NCI-H345 (cell line): Measurements from ENCODE around the gene SLC12A7.
"Not testable (repeated sequence)": the region's sequence is repeated elsewhere in the genome, so short reads cannot be mapped to it uniquely, and the experiment has no call there.

ENCODE experiments used
- DNase-seq: peaks from one replicate; lab custom pipeline; 2025; lab: John Stamatoyannopoulos, UW

The SLC12A7 gene

DNA sequence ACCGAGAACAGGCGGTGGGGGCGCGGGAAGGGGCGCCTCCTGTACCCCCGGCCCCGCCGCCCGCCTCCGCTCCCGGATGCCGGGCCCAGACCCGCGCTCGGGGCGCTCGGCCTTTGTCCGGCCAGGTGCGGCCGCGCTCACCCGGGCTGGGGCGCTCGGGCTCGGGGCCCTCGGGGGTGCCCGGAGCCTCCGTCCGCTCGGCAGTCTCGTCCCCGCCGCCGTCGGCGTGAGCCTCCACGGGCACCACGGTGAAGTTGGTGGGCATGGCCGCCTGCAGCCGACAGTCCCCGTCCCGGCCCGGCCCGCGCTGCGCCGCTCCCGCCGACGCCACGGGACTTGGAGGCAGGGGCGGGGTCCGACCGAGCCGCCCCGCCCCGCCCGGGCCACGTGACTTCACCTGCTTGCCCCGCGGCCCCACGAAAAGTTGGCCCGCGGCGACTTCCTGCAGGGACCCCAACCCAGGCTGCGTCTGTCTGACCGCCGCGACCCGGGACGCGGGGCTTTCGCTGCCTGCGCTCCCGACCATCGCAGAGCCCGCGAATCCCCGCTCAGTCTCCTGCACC, at the start of gene SLC12A7:
SLC12A7 (minus strand) TSS at position 337 of the 563 bp plus-strand sequence; CDS start at position 265, 72 bp downstream.
- DNase-seq = peak; percentile 64

DNA sequence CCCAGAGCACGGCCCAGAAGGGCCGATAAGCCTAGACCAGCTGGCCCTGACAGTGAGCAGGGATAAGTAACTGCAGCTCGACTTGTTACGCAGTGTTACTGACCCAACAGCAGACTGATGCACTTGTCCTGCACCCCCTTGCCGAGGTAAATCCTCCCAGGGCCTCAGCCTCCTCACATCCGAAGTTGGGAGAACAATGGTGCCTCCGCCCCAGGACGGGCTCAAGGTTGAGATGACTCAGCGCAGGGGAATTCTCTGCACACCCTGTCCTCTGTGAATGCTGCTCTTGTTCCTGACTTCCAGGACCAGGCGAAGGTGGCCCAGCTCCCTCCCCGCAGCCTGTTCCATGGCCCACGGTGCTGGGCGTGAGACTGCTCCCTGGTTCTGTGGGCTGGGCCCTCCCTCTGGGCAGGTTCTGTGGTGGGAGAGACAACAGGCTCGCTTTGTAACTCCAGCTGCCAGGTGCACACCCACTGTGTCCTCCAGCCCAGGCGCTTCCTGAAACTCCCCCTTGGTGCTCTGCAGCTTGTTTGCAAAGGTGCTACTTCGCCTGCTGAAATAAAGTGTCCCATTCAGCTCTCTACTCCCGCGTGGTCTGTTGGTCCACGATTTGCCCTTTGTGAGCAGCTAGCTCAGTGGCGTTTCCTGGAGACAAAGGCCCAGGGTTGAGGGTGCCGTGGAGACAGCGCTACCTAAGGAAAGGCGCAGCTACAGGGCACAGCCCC, 49.4 kb upstream of the SLC12A7 start:
- DNase-seq = peak; percentile 67

DNA sequence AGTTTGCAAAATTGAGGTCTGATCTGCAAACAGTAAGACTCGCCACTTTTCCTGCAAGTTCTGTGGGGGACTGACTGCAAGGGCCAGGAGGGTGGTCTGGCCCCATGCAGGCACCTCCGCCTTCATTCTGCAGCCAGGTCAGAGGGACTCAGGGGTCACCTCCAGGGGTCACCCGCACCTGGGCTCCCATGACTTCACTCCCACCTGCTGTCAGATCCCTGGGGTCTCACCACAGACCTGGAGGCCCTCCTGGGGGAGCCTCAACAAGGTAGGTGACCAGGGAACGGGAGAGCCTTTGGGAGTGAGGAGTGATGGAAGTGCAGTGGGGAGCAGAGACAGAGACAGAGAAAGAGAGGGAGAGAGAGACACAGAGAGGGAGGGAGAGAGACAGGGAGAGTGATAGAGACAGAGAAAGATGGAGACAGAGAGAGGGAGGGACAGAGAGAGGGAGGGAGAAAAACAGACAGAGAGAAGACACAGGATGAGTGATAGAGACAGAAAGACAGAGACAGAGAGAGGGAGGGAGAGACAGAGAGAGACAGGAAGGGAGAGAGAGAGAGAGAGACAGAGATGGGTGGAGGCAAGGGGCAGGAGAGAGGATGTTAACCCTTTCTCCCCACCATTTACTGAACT, 48.0 kb upstream of the SLC12A7 start:
- DNase-seq = no peak

DNA sequence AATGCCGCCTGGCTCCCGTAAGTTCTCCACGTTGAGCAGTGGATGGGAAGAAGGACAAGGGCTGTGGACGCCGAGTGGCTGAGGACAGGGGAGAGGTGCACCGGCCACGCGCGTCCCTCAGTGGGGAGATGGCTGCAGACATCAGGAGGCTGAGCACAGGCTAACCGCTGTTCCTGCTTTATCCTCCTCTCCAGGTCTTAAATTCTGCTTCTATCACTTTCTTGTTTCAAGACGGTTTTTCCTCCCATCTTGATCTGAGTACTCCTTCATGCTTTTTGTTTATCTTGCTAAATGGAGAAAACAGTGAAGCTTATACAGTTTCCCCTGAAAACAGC, 47.4 kb upstream of the SLC12A7 start:
- no peak for DNase-seq

DNA sequence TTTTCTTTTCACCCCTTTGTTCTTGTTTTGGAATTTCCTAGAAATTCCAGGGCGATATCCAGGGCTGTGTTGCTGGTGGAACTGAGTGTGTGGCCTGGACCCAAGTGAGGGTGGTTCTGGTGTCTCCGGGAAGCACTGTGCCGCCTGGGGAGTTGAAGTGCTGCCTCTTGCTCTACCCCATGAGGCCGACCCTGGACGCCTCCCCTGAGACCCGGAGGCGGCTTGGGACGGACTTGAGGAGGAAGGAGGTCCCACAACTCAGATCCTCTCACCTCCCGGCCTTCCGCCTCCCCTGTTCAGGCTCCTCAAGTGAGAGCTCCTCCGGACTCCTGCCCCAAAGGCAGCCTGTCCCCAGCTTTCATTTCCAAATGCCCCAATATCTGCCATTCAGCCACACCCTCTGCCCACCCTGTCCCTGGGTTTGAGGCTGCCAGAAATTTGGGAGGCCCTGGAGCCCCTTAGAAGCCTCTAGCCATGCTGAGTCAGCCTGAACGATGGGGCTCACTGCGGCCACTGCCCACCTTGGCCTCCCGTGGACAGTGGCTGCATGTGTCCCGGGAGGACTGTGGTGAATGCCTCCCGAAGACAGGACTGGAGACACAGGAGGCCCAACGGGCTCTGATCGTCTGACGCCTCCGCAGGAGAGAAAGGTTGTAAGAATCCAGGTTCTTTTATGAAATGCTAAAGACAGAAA, 46.9 kb upstream of the SLC12A7 start:
- no peak for DNase-seq

DNA sequence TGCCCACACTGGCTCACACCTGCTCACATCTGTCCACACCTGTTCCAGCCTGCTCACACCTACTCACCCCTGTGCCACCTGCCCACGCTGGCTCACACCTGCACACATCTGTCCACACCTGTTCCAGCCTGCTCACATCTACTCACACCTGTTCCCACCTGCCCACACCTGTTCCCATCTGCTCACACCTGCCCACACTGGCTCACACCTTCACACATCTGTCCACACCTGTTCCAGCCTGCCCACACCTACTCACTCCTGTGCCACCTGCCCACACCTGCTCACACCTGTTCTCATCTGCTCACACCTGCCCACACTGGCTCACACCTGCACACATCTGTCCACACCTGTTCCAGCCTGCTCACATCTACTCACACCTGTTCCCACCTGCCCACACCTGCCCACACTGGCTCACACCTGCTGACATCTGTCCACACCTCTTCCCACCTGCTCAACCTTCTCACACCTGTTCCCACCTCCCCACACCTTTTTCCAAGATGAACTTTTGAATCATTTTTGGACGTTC, 45.7 kb upstream of the SLC12A7 start:
- not testable (repeated sequence) for DNase-seq

DNA sequence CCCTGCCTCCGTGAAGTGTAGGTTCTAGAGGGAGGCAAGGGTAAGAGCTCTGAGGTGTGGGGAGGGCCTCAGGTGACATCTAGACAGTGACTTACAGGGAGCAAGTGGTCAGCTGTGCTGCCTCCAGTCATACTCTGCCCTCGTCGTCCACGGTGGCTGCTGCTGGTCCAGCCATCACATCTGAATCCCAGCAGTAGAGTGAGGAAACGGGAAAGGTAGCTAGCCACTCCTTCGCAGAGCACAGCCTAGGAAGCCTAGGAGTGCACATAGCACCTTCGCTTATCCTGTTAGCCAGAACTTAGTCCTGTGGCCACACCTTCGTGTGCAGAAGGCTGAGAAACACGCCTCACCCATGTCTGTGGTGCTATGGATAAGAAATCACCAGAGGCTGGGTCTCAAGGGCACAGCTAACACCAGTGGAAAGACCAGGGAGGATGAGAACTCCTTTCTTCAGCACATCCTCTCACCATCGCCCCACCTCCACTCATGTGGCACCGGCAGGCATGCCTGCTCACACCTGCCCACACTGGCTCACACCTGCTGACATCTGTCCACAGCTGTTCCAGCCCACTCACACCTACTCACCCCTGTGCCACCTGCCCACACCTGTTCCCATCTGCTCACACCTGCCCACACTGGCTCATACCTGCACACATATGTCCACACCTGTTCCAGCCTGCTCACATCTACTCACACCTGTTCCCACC, 45.0 kb upstream of the SLC12A7 start:
- no peak for DNase-seq

DNA sequence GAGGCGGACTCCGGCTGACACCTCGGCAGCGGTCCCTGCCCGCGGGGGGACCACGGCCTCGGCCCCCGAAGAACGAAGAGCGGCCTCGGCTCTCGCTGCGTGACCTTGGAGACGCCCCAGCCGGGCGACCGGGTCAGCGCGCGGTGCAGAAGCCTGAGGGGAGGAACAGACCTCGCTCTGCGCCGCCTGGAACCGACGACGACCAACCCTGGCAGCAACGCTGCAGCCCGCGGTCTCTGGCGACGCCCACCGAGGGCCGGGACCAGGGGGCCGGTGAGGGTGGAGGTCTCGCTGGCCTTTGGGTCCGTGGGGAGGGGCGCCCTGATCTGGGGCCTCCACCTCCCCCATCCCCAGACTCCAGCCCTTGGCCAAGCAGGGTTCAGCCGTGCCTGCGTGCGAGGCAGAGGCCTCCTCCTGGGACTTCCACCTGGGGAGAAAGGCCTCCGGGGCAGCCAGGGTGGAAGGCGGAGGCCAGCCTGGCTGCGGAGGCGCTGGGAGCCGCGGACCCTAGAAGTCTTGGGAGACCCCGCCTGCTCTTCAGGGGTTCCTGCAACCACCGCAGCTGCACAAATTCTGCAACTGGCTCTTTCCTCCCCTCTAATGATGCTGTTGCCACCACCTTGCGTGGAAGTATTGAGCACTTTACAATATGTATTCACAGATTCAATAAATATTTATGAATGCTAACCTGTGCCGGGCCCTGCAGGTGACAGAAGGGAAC, 44.3 kb upstream of the SLC12A7 start:
- no peak for DNase-seq

DNA sequence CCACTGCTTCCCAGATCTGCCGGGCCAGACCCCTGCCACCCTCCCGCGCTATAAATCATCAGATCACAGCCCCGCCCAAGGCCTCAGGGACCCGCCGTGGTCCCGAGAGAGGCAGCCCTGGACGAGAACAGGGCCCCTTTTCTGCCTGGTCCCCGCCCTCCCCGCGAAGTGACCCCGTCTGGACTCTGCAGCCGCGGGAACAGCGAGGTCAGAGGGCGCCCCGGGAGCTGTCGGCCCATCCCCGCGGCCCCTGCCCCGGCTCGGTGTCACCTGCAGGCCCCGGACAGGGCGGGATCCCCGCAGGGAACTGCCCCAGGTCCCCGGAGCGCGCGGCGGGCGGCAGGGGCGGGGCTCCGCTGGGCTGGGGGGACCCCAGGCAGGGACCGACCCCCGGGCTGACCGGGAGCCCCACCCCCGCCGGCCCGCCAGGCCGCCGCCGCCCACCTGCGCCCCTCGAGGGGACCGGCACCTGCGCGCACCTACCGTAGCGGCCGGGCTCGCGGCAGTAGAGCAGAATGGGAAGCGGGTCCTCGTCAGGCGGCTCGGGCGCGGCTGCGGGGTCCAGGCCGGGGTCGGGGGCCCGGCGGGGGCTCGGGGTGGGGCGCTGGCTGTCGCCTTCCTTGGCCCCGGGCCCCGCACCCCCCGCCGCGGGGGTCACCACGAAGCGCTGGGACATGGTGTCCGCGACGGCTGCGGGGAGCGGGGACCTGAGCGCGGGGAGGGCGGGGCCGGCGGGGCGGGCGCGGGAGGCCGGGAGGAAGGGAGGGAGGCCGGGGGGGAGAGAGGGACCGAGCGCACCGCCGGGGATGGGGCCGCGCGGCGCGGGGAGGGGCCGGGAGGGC, 43.5 kb upstream of the SLC12A7 start:
- DNase-seq = peak; percentile 18

DNA sequence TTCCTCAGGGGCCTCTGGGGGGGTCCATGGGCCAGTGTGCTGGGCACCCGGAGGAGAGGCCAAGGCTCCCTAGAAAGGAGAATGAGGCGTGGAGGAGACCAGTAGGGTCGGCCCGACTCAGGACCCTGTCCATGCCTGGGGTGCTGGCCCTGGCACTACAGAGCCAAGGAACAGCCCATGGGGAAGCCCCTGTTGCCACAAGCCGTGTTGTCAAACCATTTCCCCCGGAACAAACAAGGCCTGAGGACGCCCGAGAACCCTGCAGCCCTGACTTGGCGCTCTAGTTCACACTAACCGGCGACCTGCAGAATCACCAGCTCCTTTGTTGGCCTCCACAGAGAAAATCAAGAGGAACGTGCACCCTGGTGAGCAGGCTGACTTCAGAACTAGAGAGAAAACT, 41.6 kb upstream of the SLC12A7 start:
- DNase-seq = no peak

DNA sequence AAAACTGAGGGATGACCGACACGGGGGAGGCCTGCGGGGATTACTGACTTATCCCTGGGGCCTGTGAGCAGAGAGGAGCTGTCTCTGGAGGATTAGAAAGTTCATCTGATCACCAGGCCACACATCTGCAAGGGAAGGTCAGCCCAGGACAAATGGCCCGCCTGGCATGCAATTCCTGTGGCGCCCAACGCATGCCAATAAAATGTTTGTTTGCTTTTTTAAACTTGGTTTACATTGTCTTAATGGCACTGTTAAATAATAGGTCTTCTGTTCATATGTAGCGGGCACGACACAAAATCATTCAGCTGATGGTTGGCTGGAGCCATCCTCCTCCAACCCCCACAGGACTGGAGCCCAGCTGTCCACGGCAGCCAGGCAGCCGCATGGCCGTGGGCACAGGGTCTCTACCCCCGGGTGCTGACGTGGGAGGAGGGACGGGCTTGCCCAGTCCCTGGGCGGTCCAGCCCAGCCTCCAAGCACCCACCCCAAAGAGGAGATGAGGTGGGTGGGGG, 41.0 kb upstream of the SLC12A7 start:
- no peak for DNase-seq

DNA sequence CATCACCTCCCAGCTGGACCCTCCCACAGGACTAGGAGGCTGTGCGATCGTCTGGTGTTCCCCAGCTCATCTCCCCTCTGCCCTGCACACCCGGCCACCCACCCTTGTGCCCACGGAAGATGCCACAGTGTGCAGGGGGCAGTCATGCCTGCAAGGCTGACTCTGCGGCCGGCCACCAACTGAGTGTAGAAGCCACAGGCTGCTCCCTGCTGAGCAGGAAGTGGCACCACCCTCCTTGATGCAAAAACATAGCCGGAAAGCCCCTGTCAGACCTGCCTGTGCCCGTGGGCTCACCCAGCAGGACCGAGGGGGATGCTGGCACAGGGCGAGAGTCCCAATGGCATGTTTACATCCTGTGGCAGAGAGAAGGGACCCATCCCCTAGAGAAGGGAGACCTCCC, 40.3 kb upstream of the SLC12A7 start:
- DNase-seq = no peak

DNA sequence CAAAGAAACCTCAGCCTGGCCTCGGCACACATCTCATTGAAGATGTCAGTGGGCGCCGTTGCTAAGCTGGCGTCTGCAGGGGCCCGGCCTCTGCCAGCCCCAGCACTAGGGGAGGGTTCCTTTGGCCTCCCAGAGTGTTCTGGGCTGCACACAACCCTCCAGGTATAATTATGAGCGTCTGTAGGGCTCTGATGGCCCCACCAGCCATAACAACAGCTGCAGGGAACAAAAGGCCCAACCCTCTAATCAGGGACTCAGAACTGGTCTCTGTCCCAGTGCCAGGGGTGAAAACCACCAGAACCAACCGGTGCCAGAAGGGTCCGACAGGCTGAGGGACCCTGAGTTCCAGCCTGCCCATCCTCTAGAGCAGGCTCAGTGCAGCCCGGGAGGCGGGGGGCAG, 39.5 kb upstream of the SLC12A7 start:
- DNase-seq = no peak

DNA sequence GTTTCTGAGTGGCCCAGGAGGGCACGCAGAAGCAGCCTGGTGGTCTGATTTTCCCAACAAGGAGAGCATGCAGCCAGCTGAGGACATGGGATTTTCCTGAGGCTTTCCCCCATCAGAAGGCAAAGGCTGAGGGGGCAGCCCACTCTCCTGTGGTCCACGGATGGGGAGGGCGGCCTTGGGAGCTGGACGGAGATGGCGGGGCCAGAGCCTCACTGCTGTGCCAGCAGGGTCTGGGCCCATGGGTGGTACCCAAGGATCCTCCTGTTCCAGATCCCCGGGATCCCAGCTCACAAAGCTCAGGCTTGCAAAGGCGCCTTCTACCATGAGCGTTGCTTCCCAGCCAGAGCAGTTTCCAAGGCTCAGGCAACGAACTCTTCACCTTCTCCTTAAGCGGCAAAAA, 39.0 kb upstream of the SLC12A7 start:
- no peak for DNase-seq

DNA sequence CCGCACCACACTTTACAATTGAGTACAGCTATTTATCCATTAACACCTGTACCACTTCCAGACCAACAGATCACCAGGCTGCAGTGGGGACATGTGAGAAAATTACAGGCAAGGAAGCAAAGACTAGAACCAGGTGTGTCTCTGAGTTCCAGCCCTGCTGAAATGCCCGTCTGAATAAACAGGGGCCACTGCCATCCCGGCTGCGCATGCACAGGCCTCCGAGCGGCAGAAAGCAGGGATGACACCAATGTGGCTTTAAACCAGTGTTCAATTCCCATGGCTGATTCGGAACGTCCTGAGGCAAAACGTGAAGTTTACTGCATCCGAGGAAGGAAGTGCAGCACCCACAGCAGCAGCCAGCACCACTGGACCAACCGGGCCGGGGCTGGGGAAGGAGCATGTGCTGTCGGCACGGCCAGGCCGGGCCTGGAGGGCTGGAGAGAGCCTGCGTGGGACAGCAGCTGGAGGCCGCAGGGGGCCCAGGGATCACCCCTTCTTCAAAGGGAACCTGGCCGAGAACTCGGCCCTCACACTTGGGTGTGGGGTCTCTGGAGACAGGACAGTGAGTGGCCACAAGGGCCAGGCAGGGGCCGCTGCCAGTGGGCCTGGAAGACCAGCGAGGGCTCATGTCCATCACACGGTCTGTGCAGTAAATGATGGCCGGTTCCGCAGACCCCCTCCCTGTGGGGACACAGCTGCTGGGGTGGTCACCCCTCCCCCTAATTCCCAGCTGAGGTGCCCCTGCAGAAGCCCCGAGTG, 33.0 kb upstream of the SLC12A7 start:
- no peak for DNase-seq

DNA sequence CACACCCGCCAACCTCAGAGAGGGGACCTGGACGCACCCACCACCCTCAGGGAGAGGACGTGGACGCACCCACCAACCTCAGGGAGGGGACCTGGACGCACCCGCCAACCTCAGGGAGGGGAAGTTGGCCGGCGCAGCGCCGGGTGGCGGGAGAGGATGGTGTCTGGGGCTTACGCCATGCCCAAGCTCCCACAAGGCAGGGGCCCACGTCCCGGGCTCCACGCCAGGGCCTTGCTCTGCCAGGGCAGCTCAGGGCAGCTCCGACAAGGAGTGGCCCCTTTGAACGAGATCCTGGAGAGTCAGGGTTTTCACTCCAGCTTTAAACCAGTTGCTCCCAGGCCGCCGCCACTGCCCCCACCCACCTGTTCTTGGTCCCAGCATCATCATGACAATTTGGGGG, 32.2 kb upstream of the SLC12A7 start:
- DNase-seq = no peak

DNA sequence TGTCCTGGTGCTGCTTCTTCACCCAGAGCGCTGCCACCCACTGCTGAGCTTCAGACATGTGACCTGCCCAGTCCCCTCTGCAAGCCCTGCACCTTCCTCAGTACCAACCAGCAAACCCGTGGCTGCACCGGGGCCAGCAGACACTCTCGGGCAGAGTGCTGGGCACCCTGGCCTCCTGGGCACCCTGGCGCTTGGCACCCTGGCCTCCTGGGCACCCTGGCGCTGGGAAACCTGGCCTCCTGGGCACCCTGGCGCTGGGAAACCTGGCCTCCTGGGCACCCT, 31.7 kb upstream of the SLC12A7 start:
- DNase-seq = no peak

DNA sequence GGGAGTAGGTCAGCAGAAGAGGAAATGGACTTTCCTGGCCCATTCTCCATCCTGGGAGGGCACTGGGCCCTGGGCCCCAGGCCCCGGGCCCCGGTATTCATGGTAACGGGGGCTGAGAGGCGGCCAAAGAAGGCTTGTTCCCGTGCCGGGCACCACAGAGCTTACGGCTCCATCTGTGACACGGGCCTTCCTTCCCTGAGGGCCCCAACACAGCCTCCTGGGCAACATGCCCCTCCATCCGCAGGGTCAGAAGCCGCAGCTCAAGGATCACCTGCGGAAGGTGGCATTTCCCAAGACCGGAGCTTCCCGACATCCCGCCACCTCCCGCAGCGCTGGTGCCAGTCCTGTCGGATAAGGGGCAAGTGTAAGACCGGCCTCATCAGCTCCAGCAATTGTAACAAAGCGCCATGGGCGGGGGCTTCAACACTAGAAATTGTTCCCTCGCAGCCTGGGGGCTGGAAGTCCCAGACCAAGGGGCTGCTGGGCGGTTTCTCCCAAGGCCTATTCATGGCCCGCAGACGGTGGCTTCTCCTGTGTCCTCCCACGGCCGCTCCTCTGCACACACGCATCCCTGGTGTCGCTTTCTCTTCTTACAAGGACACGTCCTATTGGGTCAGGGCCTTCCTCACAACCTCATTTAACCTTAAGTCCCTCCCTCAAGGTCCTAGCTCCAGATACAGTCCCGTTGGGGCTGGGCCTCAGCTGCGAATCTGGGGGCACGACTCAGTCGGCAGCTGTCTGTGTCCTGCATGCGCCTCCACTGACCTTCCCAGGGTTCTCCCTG, 31.2 kb upstream of the SLC12A7 start:
- no peak for DNase-seq

DNA sequence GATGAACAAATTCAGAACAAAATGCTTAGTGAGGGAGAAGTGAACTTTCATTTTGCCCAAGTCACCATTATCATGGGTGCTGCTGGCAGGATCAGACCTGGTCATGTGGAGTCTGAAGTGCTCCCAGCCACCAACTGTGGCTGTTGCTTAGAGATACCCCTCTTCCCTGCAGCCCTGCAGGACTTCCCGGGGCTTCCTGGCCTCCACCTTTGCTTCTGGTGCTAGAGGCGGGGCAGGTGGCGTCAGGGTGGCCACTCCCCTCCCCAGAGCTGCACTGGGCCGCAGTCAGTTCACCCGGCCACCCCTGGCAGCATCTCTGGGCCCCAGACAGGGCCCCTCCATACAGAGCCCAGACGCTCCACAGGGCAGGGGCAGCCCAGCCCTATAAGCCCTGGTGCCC, 30.0 kb upstream of the SLC12A7 start:
- peak; percentile 73 for DNase-seq
